GM23338 (cell line): ENCODE data around the gene MINAR1. TPM values are rescaled to one million over a fixed set of nuclear protein-coding genes. Genes with fewer than 3 reads are reported as not detected.

Source experiments
- CREB1 ChIP-seq: fragments of 250-450 bp; sonication (Bioruptor Pico); IDR thresholded peaks from 2 replicates; pipeline ENCODE4 v1.5.0; 2020; ENCODE audit warnings: low read depth, mild to moderate bottlenecking, moderate library complexity
- NANOG ChIP-seq: IDR thresholded peaks from 2 replicates; pipeline ENCODE4 v1.6.1; 2016; ENCODE audit warnings: antibody characterized with exemption, borderline replicate concordance
- REST ChIP-seq: IDR thresholded peaks from one replicate; pipeline ENCODE4 v1.6.1; 2018; ENCODE audit warnings: antibody characterized with exemption; ENCODE audit not compliant: unreplicated experiment
- ZNF462 ChIP-seq: fragments of 250-450 bp; sonication (Bioruptor Pico); IDR thresholded peaks from 2 replicates; pipeline ENCODE4 v1.5.0; 2020; ENCODE audit warnings: mild to moderate bottlenecking, moderate library complexity
- polyA plus RNA-seq: library from polyadenylated mRNA; unstranded; fragments of >200 nt; fragmentation: Nextera tagmentation; extraction: Ambion mirVana; gene quantifications from 2 replicates; pipeline ENCODE4 v1.2.1, GENCODE V29; 2016
- total RNA-seq: library from RNA; depleted of rRNA; stranded (reverse); fragments of >200 nt; shearing (Covaris generic); gene quantifications from 2 replicates; pipeline ENCODE4 v1.2.3, GENCODE V29; 2014

Gene MINAR1
- total and polyA plus RNA-seq, 2 experiments from 2014 or later: 0.32 to 1.4 TPM

- no peak for TF ChIP-seq ZNF462 (CRISPR knock-in tag)
- TF ChIP-seq REST: no peak
- no peak for TF ChIP-seq NANOG
- no peak for TF ChIP-seq CREB1
Measured at GRCh38 chr15:79418693-79419279, 13.3 kb upstream of the MINAR1 start (continued).
